Upper lobe of right lung (tissue), 1 donor: ENCODE measurements around the gene RMND1. TPM values are rescaled to one million over a fixed set of nuclear protein-coding genes. Genes with fewer than 3 reads are reported as not detected.

Experiments used
- ATAC-seq: fragments of 200-7000 bp; cut with Tn5 transposase; one replicate; pipeline ENCODE4 v1.9.1; 2020; ENCODE audit warnings: mild to moderate bottlenecking, moderate library complexity
- DNase-seq: peaks from one replicate; pipeline ENCODE4 v3.0.0-alpha.2; 2020
- H3K27ac ChIP-seq: fragments of 200-600 bp; one replicate; pipeline ENCODE4 v1.8.0; 2022
- H3K27me3 ChIP-seq: fragments of 200-600 bp; one replicate; pipeline ENCODE4 v1.8.0; 2022; ENCODE audit warnings: mild to moderate bottlenecking
- H3K36me3 ChIP-seq: fragments of 200-600 bp; one replicate; pipeline ENCODE4 v1.8.0; 2022
- H3K4me1 ChIP-seq: fragments of 200-600 bp; one replicate; pipeline ENCODE4 v1.8.0; 2022
- H3K4me3 ChIP-seq: fragments of 200-600 bp; one replicate; pipeline ENCODE4 v1.8.0; 2022; ENCODE audit warnings: mild to moderate bottlenecking
- H3K9me3 ChIP-seq: fragments of 200-600 bp; one replicate; pipeline ENCODE4 v1.8.0; 2022
- intact Hi-C: fragments of 100-400 bp; cut with DNase I; formaldehyde crosslinking; loops from one replicate; pipeline ENCODE4 v1.11.0; 2022
- total RNA-seq: library from RNA; stranded (reverse); fragmentation: NEBNext Ultra II Directional; extraction: Animal tissue kit (Norgen Biotek cat#: 25700); gene quantifications from one replicate; pipeline ENCODE4 v1.2.1, GENCODE V29; 2021
- TF ChIP-seq, protein P1 (sequence below): fragments of 200-600 bp; IDR thresholded peaks from one replicate; pipeline ENCODE4 v1.8.0; 2022; ENCODE audit warnings: antibody characterized with exemption
- donor health status: DM: no; HTN: yes; CAD: no; lungs with severe emphysema.

Gene RMND1
- total RNA-seq, 1 donor from 2014 or later = 19.5 TPM

DNA sequence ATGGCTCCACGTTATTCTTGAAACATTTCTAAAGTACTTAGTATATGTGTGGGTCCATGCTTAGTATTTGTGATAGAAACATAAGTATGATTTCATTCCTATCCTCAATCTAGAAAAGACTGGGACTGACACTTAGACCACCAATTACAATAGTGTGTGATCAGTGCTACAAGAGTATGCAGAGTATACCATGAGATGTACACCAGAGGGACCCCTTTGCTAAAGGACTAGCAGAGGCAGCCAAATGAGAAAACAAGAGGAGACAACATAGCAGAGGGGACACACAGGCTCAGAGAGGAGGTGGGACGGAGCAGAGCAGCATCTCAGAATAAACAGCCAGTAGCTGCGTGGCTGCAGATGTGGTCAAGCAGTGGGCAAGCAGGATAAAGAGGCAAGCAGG is 21.0 kb downstream of the RMND1 start:
- Histone ChIP-seq H3K4me1 (no peaks in the 10 kb centered on the region), H3K27ac (no peak overlapping the region), H3K9me3 (no peaks in the 10 kb centered on the region), H3K36me3 (peaks cover 77% of the 10 kb centered on the region), H3K27me3 (no peaks in the 10 kb centered on the region), H3K4me3 (no peak overlapping the region)
- ATAC-seq = no peak
- intact Hi-C loops = no loop called here
- DNase-seq = no peak
- TF ChIP-seq, protein P1, sequence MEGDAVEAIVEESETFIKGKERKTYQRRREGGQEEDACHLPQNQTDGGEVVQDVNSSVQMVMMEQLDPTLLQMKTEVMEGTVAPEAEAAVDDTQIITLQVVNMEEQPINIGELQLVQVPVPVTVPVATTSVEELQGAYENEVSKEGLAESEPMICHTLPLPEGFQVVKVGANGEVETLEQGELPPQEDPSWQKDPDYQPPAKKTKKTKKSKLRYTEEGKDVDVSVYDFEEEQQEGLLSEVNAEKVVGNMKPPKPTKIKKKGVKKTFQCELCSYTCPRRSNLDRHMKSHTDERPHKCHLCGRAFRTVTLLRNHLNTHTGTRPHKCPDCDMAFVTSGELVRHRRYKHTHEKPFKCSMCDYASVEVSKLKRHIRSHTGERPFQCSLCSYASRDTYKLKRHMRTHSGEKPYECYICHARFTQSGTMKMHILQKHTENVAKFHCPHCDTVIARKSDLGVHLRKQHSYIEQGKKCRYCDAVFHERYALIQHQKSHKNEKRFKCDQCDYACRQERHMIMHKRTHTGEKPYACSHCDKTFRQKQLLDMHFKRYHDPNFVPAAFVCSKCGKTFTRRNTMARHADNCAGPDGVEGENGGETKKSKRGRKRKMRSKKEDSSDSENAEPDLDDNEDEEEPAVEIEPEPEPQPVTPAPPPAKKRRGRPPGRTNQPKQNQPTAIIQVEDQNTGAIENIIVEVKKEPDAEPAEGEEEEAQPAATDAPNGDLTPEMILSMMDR = no peak

DNA sequence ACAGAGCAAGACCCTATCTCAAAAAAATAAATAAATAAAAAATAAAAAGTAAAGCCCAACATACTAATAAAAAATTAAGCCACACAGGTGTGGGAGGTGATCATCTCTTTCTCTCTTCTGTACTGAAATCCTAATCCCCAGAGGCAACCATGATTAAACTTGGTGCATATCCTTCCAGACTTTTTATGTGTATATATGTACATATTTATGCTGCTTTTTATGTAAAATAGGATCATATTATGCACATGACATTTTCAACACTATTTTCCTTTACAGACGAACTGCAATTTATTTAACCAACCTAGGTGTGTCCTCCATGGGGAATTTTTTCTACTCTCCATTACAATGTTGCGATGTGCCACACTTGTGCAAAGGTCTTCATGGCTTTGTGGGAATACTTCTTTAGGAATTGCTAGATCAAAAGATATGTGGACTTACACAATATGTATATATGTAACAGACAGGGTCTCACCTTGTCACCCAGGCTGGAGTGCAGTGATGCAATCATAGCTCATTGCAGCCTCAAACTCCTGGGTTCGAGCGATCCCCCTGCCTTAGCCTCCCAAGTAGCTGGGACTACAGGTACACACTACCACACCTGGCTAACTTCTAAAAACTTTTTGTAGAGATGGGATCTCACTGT is 23.7 kb downstream of the RMND1 start:
- intact Hi-C loops = no loop called here
- no peak for ATAC-seq
- no peak for DNase-seq
- Histone ChIP-seq H3K4me1 (no peaks in the 10 kb centered on the region), H3K27ac (no peak overlapping the region), H3K9me3 (no peaks in the 10 kb centered on the region), H3K4me3 (no peak overlapping the region), H3K36me3 (peaks cover 89% of the 10 kb centered on the region), H3K27me3 (no peaks in the 10 kb centered on the region)
- TF ChIP-seq, protein P1 = no peak

DNA sequence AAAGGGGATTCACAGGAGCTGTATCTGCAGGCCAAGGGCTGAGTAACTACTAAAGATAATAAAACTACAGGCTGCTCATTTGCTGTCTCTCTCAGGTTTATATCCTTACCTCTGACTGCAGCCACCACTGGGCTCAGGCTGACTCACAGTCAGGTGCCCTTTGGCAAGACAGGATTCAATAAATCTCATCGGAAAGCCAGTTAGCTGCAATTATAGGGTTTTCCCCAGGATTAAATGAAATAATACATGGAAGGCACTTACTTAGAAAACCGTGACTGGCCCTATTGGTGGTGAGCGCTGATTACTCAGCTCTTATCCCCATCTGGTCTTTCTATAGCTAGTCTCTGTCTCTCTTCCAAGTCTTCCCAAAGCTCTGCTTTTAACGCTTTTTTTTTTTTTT is 26.4 kb downstream of the RMND1 start:
- intact Hi-C loops = no loop called here
- DNase-seq = no peak
- no peak for ATAC-seq
- TF ChIP-seq, protein P1 = no peak
- no peaks in the 10 kb centered on the region for H3K4me1 ChIP-seq
- peaks cover 78% of the 10 kb centered on the region for H3K36me3 ChIP-seq
- H3K9me3 ChIP-seq = no peaks in the 10 kb centered on the region
- no peak overlapping the region for H3K4me3 ChIP-seq
- H3K27me3 ChIP-seq = no peaks in the 10 kb centered on the region
- H3K27ac ChIP-seq = no peak overlapping the region

DNA sequence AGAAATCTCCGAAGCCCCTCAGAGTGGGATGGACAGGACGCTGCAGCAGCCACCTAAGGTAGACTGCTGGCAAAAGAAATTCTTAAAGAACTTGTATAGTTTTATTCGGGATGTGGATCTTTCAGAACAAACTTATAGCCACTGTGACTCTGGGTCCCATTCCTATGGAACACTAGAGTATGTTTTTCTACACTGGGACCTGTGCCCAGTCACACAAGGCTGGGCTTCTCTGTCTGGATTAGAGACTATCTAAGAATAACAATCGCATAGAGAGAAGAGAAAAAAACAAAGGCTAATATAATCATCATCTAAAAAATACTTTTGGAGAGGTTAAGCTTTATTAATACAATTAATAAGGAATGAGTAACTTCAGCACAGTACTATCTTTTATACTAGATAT is 28.9 kb downstream of the RMND1 start:
- DNase-seq (no peak), ATAC-seq (no peak)
- H3K4me3 ChIP-seq = no peak overlapping the region
- H3K4me1 ChIP-seq = no peaks in the 10 kb centered on the region
- H3K27ac ChIP-seq = no peak overlapping the region
- no peaks in the 10 kb centered on the region for H3K9me3 ChIP-seq
- intact Hi-C loops = no loop called here
- no peaks in the 10 kb centered on the region for H3K27me3 ChIP-seq
- peaks cover 74% of the 10 kb centered on the region for H3K36me3 ChIP-seq
- TF ChIP-seq, protein P1 = no peak

DNA sequence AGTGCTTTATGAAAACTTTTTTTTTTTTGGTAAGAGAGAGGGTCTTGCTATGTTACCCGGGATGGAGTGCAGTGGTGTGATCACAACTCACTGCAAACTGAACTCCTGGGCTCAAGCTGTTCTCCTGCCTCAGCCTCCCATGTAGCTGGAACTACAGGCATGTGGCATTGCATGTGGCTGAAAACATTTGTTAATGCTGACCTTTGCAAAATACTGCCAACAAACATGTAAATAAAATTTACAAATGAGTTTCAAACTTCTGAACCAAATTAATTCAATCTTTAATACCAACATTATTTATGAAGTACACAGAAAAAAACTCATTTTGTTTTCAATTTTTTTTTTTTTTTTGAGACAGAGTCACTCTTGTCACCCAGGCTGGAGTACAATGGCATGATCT is 34.4 kb downstream of the RMND1 start:
- H3K4me3 ChIP-seq = no peak overlapping the region
- peaks cover 58% of the 10 kb centered on the region for H3K36me3 ChIP-seq
- no peaks in the 10 kb centered on the region for H3K27me3 ChIP-seq
- ATAC-seq (no peak), DNase-seq (no peak)
- H3K9me3 ChIP-seq = no peaks in the 10 kb centered on the region
- TF ChIP-seq, protein P1 = no peak
- H3K27ac ChIP-seq = no peak overlapping the region
- intact Hi-C loops = no loop called here
- no peaks in the 10 kb centered on the region for H3K4me1 ChIP-seq
